Gastroesophageal sphincter (tissue), 4 donors: ENCODE results near the gene IGSF23. TPM values are rescaled to one million over a fixed set of nuclear protein-coding genes. Genes with fewer than 3 reads are reported as not detected.
A peak's percentile ranks its signal among the peaks of the same experiment; 100 is the strongest.
"Not testable (repeated sequence)": the region's sequence is repeated elsewhere in the genome, so short reads cannot be mapped to it uniquely, and the experiment has no call there.

Experiments used
- ATAC-seq: fragments of 150-250 bp; one replicate; pipeline ENCODE4 v1.9.1; 2016; ENCODE audit warnings: mild to moderate bottlenecking, moderate library complexity
- H3K27ac ChIP-seq, 4 donors: fragments of 200-600 bp; sonication (generic) in 3 of 4; 1 replicate in 3 of 4; 2 replicates in 1 of 4; pipeline ENCODE4 v1.5.1; 2016 to 2019
- H3K27me3 ChIP-seq: fragments of 200-600 bp; sonication (generic); one replicate; pipeline ENCODE4 v1.5.1; 2019
- H3K36me3 ChIP-seq, 2 donors: fragments of 200-600 bp; sonication (generic); one replicate each; pipeline ENCODE4 v1.5.1; 2019; ENCODE audit warnings: control low read depth in 1 of 2
- H3K4me1 ChIP-seq, 3 donors: fragments of 200-600 bp; sonication (generic); 1 replicate in 2 of 3; 2 replicates in 1 of 3; pipeline ENCODE4 v1.5.1; 2016 to 2019; ENCODE audit warnings: control low read depth in 2 of 3
- H3K4me3 ChIP-seq, 2 donors: fragments of 200-600 bp; sonication (generic); one replicate each; pipeline ENCODE4 v1.5.1; 2019; ENCODE audit warnings: mild to moderate bottlenecking in 1 of 2, moderate library complexity in 1 of 2
- H3K9me3 ChIP-seq, 3 donors: fragments of 200-600 bp; sonication (generic); one replicate each; pipeline ENCODE4 v1.5.1; 2017 to 2019; ENCODE audit warnings: control low read depth in 2 of 3
- CTCF ChIP-seq, 4 experiments: fragments of 200-600 bp in 2 of 4; fragments of 450-650 bp in 2 of 4; sonication (generic) in 1 of 4; IDR thresholded peaks; one replicate each; pipeline ENCODE4 v1.5.1; 2017 to 2019; ENCODE audit warnings: antibody characterized with exemption in 4 of 4, mild to moderate bottlenecking in 2 of 4, moderate library complexity in 2 of 4
- EP300 ChIP-seq: sonication (generic); formaldehyde crosslinking; IDR thresholded peaks from one replicate; pipeline ENCODE4 v1.6.1; 2017; ENCODE audit warnings: antibody characterized with exemption, mild to moderate bottlenecking
- POLR2A ChIP-seq, 2 donors: fragments of 450-650 bp; IDR thresholded peaks; one replicate each; pipeline ENCODE4 v1.6.1; 2017; ENCODE audit warnings: antibody characterized with exemption in 2 of 2, mild to moderate bottlenecking in 2 of 2, moderate library complexity in 1 of 2
- POLR2AphosphoS5 ChIP-seq: sonication (generic); formaldehyde crosslinking; IDR thresholded peaks from one replicate; pipeline ENCODE4 v1.6.1; 2017; ENCODE audit warnings: antibody characterized with exemption
- WGBS, 2 donors: methylation state at CpG; one replicate each; pipeline ENCODE4 v1.1.5; 2018; ENCODE audit warnings: low coverage in 1 of 2; 5-methylcytosine and 5-hydroxymethylcytosine counted together
- total RNA-seq, 4 donors: library from RNA; depleted of rRNA; stranded (reverse); fragments of >200 nt; gene quantifications; one replicate each; pipeline ENCODE4 v1.1.0, GENCODE V29; 2016

The IGSF23 gene
- total RNA-seq, 4 donors from 2014 or later: not detected

GRCh38 chr19:44626048-44626624, 12.8 kb downstream of the IGSF23 start:
- Histone ChIP-seq H3K36me3 (no peaks in the 10 kb centered on the region), H3K9me3 (no peaks in the 10 kb centered on the region), H3K4me3 (no peak overlapping the region), H3K27me3 (no peaks in the 10 kb centered on the region), H3K4me1 (peaks cover 0 to 5% (median 0%) of the 10 kb centered on the region in 3 donors), H3K27ac (peak overlapping the region in 2 of 4 donors; percentile 55 to 64)
- TF ChIP-seq POLR2A (IDR thresholded peaks at IDR 0.05): no peak
- no peak for TF ChIP-seq CTCF (IDR thresholded peaks at IDR 0.05)
- no peak for TF ChIP-seq POLR2AphosphoS5
- TF ChIP-seq EP300: no peak
- WGBS, 2 donors: 0 to 11% methylated on average over 1 of the region's 1 CpG
- peak; percentile 75 for ATAC-seq

GRCh38 chr19:44627631-44628030, 14.3 kb downstream of the IGSF23 start:
- no peaks in the 10 kb centered on the region for H3K36me3 ChIP-seq
- no peaks in the 10 kb centered on the region for H3K27me3 ChIP-seq
- no peak overlapping the region for H3K27ac ChIP-seq
- H3K4me1 ChIP-seq: peaks cover 0 to 5% (median 0%) of the 10 kb centered on the region in 3 donors
- no peak overlapping the region for H3K4me3 ChIP-seq
- no peaks in the 10 kb centered on the region for H3K9me3 ChIP-seq
- 100% methylated on average over 1 of the region's 4 CpGs; no CpG with 5 or more reads in 1 of the 2 donors for WGBS, 2 donors
- TF ChIP-seq POLR2A (IDR thresholded peaks at IDR 0.05) (no peak), CTCF (IDR thresholded peaks at IDR 0.05) (no peak), EP300 (no peak), POLR2AphosphoS5 (no peak)
- ATAC-seq: no peak

- no peak for ATAC-seq
- 72 to 80% methylated on average over 3 of the region's 3 CpGs for WGBS, 2 donors
- H3K4me1 ChIP-seq: peaks cover 0 to 5% (median 0%) of the 10 kb centered on the region in 3 donors
- no peaks in the 10 kb centered on the region for H3K36me3 ChIP-seq
- no peak overlapping the region for H3K27ac ChIP-seq
- no peak overlapping the region for H3K4me3 ChIP-seq
- TF ChIP-seq CTCF (IDR thresholded peaks at IDR 0.05) (no peak), POLR2AphosphoS5 (no peak), EP300 (no peak), POLR2A (IDR thresholded peaks at IDR 0.05) (no peak)
- H3K27me3 ChIP-seq: no peaks in the 10 kb centered on the region
- no peaks in the 10 kb centered on the region for H3K9me3 ChIP-seq
Measured at GRCh38 chr19:44628793-44629192, 15.4 kb downstream of the IGSF23 start.

- not testable (repeated sequence) for H3K9me3 ChIP-seq, H3K4me3 ChIP-seq, ATAC-seq, H3K27ac ChIP-seq, H3K4me1 ChIP-seq, H3K36me3 ChIP-seq
- 73 to 84% methylated on average over 7 of the region's 8 CpGs for WGBS, 2 donors
- peaks cover 13% of the 10 kb centered on the region for H3K27me3 ChIP-seq
Measured at GRCh38 chr19:44631611-44632010, 18.2 kb downstream of the IGSF23 start.

- not testable (repeated sequence) for H3K9me3 ChIP-seq, H3K27ac ChIP-seq, H3K4me3 ChIP-seq, H3K36me3 ChIP-seq, ATAC-seq, H3K4me1 ChIP-seq
- WGBS, 2 donors: 13 to 18% methylated on average over 4 to 5 of the region's 5 CpGs
- H3K27me3 ChIP-seq: peaks cover 25% of the 10 kb centered on the region
Measured at GRCh38 chr19:44634058-44634457, 20.7 kb downstream of the IGSF23 start.

- WGBS, 2 donors: 100% methylated on average over 2 of the region's 2 CpGs; no CpG with 5 or more reads in 1 of the 2 donors
- Histone ChIP-seq H3K27me3 (peaks cover 25% of the 10 kb centered on the region), H3K9me3 (no peaks in the 10 kb centered on the region), H3K36me3 (no peaks in the 10 kb centered on the region), H3K27ac (no peak overlapping the region), H3K4me1 (no peaks in the 10 kb centered on the region), H3K4me3 (no peak overlapping the region)
- TF ChIP-seq CTCF (IDR thresholded peaks at IDR 0.05): no peak
- TF ChIP-seq EP300: no peak
- no peak for TF ChIP-seq POLR2A (IDR thresholded peaks at IDR 0.05)
- no peak for TF ChIP-seq POLR2AphosphoS5
- no peak for ATAC-seq
Measured at GRCh38 chr19:44634785-44635184, 21.4 kb downstream of the IGSF23 start.
